ENCODE data around the gene UMPS.

Gene UMPS

DNA sequence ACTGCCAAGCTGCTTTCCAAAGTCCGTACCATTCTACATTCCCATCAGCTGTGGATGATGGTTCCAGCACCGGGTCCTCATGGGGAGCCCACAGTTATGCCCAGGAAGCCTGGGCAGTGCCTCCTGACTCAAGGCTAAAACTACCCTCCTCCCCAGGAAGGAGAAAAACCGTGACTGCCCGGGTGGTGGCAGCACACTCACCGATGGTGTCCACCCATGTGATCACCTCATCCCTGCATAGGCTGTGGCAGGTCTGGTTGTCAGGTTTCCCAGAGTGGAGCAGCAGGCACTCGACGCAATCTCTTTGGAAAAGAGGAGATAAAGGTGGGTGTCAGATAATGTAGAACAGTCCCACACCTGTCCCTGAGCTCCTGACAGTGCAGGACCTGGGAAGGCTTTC is 38.6 kb downstream of the UMPS start:
- Histone ChIP-seq H3K27me3 (no peaks in the 10 kb centered on the region), H3K4me3 (ENCODE audit: low read depth, low read length) (no peak overlapping the region), H3K36me3 (peaks cover 12% of the 10 kb centered on the region), H3K4me1 (peaks cover 33% of the 10 kb centered on the region), H3K9me3 (no peaks in the 10 kb centered on the region)
- peak; percentile 53 for TF ChIP-seq CTCF (IDR thresholded peaks at IDR 0.05; ENCODE audit: low read depth, low read length)
- DNase-seq: peak; percentile 68

- Histone ChIP-seq H3K36me3 (peaks cover 15% of the 10 kb centered on the region), H3K27me3 (no peaks in the 10 kb centered on the region), H3K4me1 (peaks cover 37% of the 10 kb centered on the region), H3K4me3 (ENCODE audit: low read depth, low read length) (no peak overlapping the region), H3K9me3 (no peaks in the 10 kb centered on the region)
- no peak for DNase-seq
- no peak for TF ChIP-seq CTCF (IDR thresholded peaks at IDR 0.05; ENCODE audit: low read depth, low read length)
Observed at GRCh38 chr3:124769462-124769861, 39.2 kb downstream of the UMPS start.

DNA sequence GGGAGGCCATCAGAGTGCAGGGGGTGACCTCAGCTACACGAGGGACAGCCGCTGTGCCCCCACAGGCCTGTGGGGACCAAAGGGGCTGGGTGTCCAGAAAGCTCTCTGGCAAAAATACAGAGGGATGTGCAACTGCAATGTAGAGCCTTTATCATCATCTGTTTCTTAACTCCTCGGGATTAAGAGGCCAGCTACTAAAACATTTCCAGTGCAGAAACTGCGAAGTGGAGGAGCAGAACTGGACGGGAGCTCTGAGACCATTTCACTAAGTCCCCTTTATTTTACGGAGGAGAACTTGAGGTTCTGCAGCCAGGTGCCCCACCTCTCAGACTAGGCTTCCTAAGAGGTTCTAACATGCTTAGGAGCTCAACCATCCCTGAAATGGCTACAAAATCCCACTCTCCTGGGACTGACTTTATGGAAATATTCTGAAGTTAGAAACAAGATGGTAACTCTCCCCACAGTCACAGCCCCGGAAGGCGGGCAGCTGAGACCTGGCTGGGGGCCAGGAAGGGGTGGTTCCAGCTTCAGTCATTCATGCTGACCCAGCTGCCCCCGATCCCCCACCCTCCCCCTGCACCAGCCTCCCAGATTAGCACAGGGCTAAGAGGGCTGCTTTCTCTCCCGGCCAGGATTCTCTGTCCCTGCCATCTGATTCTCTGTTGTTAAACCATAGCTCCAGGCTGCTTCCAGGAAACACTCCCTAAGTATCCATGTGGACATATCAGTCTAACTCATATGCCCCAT is 40.3 kb downstream of the UMPS start:
- peaks cover 12% of the 10 kb centered on the region for H3K36me3 ChIP-seq

GRCh38 chr3:124771083-124771445 is 40.8 kb downstream of the UMPS start:
- Histone ChIP-seq H3K9me3 (no peaks in the 10 kb centered on the region), H3K4me1 (peaks cover 40% of the 10 kb centered on the region), H3K36me3 (peaks cover 12% of the 10 kb centered on the region; the same call in 1 of the 2 replicates), H3K27me3 (no peaks in the 10 kb centered on the region), H3K4me3 (ENCODE audit: low read depth, low read length) (no peak overlapping the region)
- TF ChIP-seq CTCF (IDR thresholded peaks at IDR 0.05; ENCODE audit: low read depth, low read length): no peak
- DNase-seq: no peak

More for the DNA sequence above, 40.3 kb downstream of the UMPS start:
- Histone ChIP-seq H3K27me3 (no peaks in the 10 kb centered on the region), H3K4me1 (peaks cover 37% of the 10 kb centered on the region), H3K4me3 (ENCODE audit: low read depth, low read length) (no peak overlapping the region), H3K9me3 (no peaks in the 10 kb centered on the region)
- DNase-seq: peak; percentile 96
- no peak for TF ChIP-seq CTCF (IDR thresholded peaks at IDR 0.05; ENCODE audit: low read depth, low read length)

GRCh38 chr3:124772081-124772831 is 42.0 kb downstream of the UMPS start:
- H3K27me3 ChIP-seq: no peaks in the 10 kb centered on the region
- H3K4me1 ChIP-seq: peaks cover 52% of the 10 kb centered on the region
- H3K9me3 ChIP-seq: no peaks in the 10 kb centered on the region
- TF ChIP-seq CTCF (IDR thresholded peaks at IDR 0.05; ENCODE audit: low read depth, low read length): no peak
- no peak overlapping the region for H3K4me3 ChIP-seq (ENCODE audit: low read depth, low read length)
- DNase-seq: peak; percentile 94
- peaks cover 10% of the 10 kb centered on the region; the same call in 1 of the 2 replicates for H3K36me3 ChIP-seq

Measured in BE2C (cell line).